T-helper 2 cell treated with Interferon-gamma antibody and Interleukin-4, amounts not matched to agents 100 ng/mL and 5 ng/mL, for 36 hours (primary cell): ENCODE measurements around the gene SORL1. TPM values are rescaled to one million over a fixed set of nuclear protein-coding genes. Genes with fewer than 3 reads are reported as not detected.
"Not testable (repeated sequence)": the region's sequence is repeated elsewhere in the genome, so short reads cannot be mapped to it uniquely, and the experiment has no call there.

Experiments
- intact Hi-C: fragments of 100-400 bp; cut with micrococcal nuclease; formaldehyde crosslinking; loops from one replicate; pipeline ENCODE4 v1.15.1; 2023
- total RNA-seq: library from RNA; stranded (reverse); gene quantifications from 2 replicates; pipeline ENCODE4 v1.2.3, GENCODE V29; 2022

The SORL1 gene
- total RNA-seq, 1 donor from 2014 or later, result 110 TPM

- intact Hi-C loops, result no loop called here
Observed at GRCh38 chr11:121614636-121615240, 162.6 kb downstream of the SORL1 start.

DNA sequence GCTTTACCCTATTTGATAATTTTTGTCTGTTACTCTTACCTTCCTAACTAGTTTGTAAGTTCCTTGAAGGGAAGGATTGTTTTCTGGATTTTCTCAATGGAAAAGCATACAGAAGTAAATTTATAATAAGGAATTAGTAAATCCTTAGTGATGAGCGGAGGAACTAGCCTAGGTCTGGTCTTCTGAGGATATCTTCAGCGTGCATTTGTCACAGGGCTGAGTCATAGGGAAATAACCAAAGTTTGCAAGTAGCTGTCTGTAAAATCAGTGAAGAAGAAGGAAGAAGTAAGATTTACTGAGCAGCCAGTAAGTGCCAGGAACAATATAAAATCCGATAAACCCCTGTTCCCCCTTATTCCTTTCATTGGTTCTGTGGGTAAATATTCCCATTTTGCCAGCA lies 163.4 kb downstream of the SORL1 start:
- intact Hi-C loops, result no loop called here

GRCh38 chr11:121618516-121618915 lies 166.4 kb downstream of the SORL1 start:
- intact Hi-C loops, result no loop called here

DNA sequence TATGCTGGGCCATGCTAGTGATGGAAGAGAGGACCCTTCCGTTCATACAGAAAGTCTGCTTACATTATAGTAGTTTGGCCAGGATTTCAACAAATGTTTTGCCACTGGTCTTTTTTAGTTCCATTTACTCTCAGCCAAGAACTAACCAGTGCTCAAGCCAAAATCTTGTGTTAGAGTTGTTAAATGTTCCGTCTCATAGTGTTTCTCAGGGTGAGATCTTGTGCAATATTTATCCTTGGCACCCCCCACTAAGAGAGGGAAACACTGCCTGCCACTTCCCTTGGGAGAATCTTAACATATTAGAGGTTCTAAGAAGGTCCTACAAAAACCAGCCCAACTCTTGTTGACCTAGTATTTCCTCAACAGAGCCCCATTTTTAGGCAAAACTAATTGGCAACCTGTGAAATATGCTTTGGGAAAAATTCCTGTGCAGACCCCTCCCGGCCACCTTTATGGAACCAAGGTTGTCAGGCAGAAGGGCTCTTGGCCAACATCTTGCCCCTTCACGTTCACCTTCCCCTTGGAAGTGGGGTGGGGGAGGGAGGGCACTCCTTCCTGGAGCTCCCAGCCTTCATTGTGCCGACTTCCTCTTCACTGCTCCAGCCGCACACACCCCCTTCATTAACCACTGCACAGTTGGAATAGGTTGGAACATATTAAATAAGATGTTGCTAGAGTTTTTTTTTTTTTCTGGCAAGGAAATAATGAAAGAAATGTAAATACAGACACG lies 173.8 kb downstream of the SORL1 start:
- intact Hi-C loops, result no loop called here

- intact Hi-C loops, result no loop called here
Observed at GRCh38 chr11:121626507-121626875, 174.4 kb downstream of the SORL1 start.

DNA sequence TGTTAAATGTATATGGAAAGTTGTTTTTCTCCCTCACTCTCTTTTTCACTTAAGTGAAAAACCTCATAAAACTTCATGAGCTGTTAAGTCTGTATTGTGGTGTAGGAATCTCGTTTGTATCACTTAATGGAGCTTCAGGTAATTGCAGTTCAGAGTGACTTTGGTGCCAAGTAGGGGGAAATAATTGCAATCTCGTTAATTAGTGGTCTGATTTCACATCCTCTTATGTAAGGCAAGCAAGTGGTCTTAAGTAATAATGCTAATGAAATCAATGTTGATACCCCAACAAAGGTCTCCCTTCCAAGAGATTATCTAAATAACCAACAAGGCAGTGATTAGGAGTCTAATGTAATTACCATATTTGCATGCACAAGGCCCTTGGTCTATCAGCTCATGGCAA lies 174.9 kb downstream of the SORL1 start:
- intact Hi-C loops, result no loop called here

DNA sequence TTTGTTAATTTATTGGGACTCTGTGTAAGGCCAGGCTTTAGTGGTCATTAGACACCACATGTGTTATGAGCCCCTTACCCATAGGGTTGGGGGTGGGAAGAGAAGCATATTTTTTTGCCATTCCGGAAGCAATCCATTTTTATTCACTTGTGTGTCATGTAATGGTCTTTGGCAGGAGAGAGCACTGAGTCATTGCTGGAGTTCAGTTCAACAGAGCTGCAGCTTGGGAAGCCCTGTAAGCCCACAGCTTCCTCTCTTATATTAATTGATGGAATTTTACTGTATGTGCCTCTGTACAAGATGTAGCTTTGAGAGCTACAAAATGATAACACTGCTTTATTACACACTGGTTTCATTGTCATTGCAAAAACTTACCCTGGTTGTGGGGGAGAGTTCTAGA lies 177.9 kb downstream of the SORL1 start:
- intact Hi-C loops, result no loop called here

GRCh38 chr11:121631456-121631855 lies 179.3 kb downstream of the SORL1 start:
- intact Hi-C loops, result no loop called here

DNA sequence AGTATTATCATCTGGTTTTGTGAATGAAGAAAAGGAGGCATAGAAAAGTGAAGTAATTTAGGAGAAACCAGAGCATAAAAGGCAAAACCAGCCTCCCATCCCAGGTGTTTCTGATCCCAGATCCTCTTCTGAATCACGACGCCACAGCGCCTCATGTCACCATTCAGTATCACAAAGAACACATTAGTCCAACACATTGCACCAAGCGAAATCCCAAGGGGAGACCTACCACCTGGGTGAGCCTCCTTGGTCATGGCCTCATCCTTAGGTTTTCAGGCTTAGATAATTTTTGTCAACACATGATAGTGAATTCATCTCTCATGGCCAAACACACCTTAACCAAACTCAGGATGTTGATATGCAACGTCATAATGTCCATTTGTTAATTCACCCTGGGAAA lies 182.2 kb downstream of the SORL1 start:
- intact Hi-C loops, result no loop called here

- intact Hi-C loops, result no loop called here
Observed at GRCh38 chr11:121634889-121635288, 182.8 kb downstream of the SORL1 start.

DNA sequence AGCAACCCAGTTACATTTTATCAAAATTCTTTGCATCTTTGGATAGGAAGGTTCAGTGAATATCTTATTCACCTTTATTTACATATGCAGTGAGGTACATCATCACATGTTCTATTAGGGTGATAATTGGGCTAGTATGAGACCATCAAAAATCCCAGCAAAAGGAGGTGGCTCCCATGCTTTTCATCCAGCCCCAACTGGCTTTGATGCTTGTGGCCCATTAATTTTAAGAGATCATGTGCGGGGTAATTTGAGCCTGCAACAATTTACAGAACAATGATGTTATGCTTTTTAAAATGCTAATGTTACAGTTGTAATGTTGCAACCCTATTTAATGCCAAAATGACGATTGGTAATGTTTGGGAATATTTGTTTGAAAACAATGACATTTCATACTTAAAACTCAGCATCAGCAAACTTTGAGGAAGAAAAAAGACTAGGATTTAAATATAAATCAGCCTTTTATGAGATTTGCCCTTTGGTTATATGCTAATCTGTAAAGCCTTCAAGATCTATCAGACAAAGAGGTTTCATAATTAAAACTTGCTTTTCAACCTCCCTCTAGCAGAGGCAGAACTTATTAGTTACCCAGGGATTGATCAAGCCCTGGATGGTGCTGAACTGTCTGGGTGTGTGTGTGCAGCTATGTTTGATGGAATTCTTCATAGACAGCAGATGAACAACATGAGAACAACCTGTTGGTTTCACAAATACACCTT lies 184.1 kb downstream of the SORL1 start:
- intact Hi-C loops, result no loop called here

GRCh38 chr11:121636800-121637176 lies 184.7 kb downstream of the SORL1 start:
- intact Hi-C loops, result no loop called here

DNA sequence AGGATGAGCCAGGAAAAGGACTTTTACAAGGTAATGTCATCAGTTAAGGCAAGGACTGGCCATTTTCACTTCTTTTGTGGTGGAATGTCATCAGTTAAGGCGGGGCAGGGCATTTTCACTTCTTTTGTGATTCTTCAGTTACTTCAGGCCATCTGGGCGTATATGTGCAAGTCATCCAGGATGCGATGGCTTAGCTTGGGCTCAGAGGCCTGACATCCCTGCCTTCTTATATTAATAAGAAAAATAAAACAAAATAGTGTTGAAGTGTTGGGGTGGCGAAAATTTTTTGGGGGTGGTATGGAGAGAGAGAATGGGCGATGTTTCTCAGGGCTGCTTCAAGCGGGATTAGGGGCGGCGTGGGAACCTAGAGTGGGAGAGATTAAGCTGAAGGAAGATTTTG lies 185.5 kb downstream of the SORL1 start:
- intact Hi-C loops, result not testable (repeated sequence)

GRCh38 chr11:121643479-121644186 lies 191.5 kb downstream of the SORL1 start:
- intact Hi-C loops, result no loop called here

DNA sequence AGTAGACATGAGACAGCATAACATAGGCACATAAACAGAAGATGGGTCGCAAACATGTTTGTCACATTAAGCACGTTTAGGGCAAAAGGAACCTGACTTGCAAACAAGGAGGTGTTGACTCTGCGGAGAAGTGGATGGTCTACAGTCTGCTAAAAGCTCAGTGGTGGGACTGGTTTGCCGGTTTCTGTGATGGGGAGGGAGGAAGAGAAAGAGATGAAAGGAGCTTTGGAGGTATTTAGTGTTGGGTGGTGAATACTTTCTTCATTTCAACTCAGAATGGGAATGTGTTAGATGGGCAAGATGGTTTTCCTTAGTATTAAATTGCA lies 192.0 kb downstream of the SORL1 start:
- intact Hi-C loops, result no loop called here

DNA sequence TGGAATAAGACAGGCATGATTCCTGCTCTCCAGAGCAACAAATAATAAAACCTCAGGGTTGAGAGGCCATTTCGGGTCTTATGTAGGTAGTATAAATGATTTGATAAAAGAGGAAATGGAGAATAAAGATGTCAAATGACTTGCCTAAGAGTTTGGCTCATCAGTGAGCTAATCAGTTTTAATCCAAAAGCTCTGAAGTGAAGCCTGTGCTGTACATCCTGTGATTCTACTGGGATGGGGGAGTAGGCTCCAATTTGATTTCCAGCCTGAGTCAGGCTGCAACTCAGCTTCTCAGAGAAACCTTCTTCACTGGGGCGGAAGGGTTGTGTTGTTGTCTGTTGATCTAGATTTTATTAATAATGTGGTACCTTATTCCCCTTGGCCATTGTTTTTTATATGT lies 192.9 kb downstream of the SORL1 start:
- intact Hi-C loops, result no loop called here

GRCh38 chr11:121645596-121645995 lies 193.5 kb downstream of the SORL1 start:
- intact Hi-C loops, result no loop called here

- intact Hi-C loops, result no loop called here
Observed at GRCh38 chr11:121648306-121648705, 196.2 kb downstream of the SORL1 start.

DNA sequence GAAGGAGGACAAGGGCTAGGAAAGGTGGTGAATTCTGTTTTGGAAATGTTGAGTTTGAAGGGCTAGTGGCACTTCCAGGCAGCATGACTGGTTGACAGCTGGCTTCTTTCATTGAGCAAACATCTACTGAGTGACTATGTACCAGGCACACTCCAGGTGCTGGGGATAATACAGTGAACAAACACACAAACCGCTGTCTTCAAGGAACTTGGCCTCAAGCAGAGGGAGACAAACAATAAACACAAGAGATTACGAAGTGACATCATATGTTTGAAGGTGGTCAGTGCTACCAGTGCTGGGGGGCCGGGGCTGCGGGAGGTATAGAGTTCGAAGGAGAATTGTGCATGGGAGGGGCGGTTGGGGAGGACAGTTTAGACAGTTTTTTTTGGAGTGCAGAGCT lies 197.7 kb downstream of the SORL1 start:
- intact Hi-C loops, result no loop called here

GRCh38 chr11:121650351-121651256 lies 198.5 kb downstream of the SORL1 start:
- intact Hi-C loops, result no loop called here

DNA sequence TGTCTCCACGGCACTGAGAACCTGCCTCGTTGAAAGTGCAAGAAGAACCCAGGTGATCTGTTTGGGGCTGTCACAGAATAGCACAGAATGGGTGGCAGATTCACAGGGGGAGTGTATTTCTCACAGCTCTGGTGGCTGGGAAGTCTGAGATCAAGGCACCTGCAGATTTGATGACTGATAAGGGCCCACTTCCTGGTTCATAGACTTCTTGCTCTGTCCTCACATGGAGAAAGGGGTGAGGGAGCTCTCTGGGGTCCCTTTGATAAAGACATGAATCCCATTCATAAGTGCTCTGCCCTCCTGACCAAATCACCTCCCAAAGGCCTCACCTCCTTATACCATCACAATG lies 199.1 kb downstream of the SORL1 start:
- intact Hi-C loops, result no loop called here
